Kidney capillary endothelial cell (primary cell): ENCODE measurements around the gene LIN37.
"Not testable (repeated sequence)": the region's sequence is repeated elsewhere in the genome, so short reads cannot be mapped to it uniquely, and the experiment has no call there.

Experiments used
- DNase-seq: peaks from one replicate; pipeline ENCODE4 v3.0.0-alpha.2; 2018; ENCODE audit warnings: low spot score

Gene LIN37

GRCh38 chr19:35719402-35720162 is 28.8 kb upstream of the LIN37 start:
- no peak for DNase-seq

GRCh38 chr19:35720163-35720524 is 28.2 kb upstream of the LIN37 start:
- DNase-seq, result no peak

- DNase-seq, result no peak
Observed at GRCh38 chr19:35720648-35721047, 27.7 kb upstream of the LIN37 start.

GRCh38 chr19:35721374-35721773 is 27.0 kb upstream of the LIN37 start:
- DNase-seq, result no peak

GRCh38 chr19:35722461-35722860 is 25.9 kb upstream of the LIN37 start:
- DNase-seq, result no peak

GRCh38 chr19:35722897-35723296 is 25.5 kb upstream of the LIN37 start:
- no peak for DNase-seq

- no peak for DNase-seq
Observed at GRCh38 chr19:35723671-35724070, 24.7 kb upstream of the LIN37 start.

GRCh38 chr19:35724132-35724531 is 24.2 kb upstream of the LIN37 start:
- DNase-seq, result not testable (repeated sequence)

- no peak for DNase-seq
Observed at GRCh38 chr19:35724560-35724959, 23.8 kb upstream of the LIN37 start.

GRCh38 chr19:35725216-35725861 is 23.0 kb upstream of the LIN37 start:
- DNase-seq, result no peak

GRCh38 chr19:35727053-35727955 is 21.1 kb upstream of the LIN37 start:
- DNase-seq, result no peak

- no peak for DNase-seq
Observed at GRCh38 chr19:35727956-35728706, 20.2 kb upstream of the LIN37 start.

- no peak for DNase-seq
Observed at GRCh38 chr19:35729021-35729420, 19.4 kb upstream of the LIN37 start.

GRCh38 chr19:35729763-35730162 is 18.6 kb upstream of the LIN37 start:
- DNase-seq, result no peak

GRCh38 chr19:35730326-35730725 is 18.1 kb upstream of the LIN37 start:
- no peak for DNase-seq

- DNase-seq, result no peak
Observed at GRCh38 chr19:35731353-35731752, 17.0 kb upstream of the LIN37 start.

- DNase-seq, result no peak
Observed at GRCh38 chr19:35731779-35732405, 16.5 kb upstream of the LIN37 start.

- DNase-seq, result no peak
Observed at GRCh38 chr19:35732540-35733179, 15.7 kb upstream of the LIN37 start.

GRCh38 chr19:35733180-35734125 is 14.9 kb upstream of the LIN37 start:
- DNase-seq, result no peak

GRCh38 chr19:35734273-35734672 is 14.1 kb upstream of the LIN37 start:
- DNase-seq, result no peak
